K562 (cell line): ENCODE data around the gene TKTL1. TPM values are rescaled to one million over a fixed set of nuclear protein-coding genes. Genes with fewer than 3 reads are reported as not detected.

Experiments used
- ATAC-seq: fragments of 200-7000 bp; cut with Tn5 transposase; 3 replicates; pipeline ENCODE4 v1.9.1; 2020; ENCODE audit warnings: moderate library complexity
- BruUV-seq: library from RNA; stranded (reverse); fragments of 400-500 nt; replicated peaks from 2 replicates; lab custom pipeline; 2021; lab: Mats Ljungman, UMichigan
- CTCF ChIA-PET: fragments of 300-600 bp; formaldehyde crosslinking; extraction: SDS; loops from one replicate; lab custom pipeline; 2021; ENCODE audit warnings: low intra/inter-chr PET ratio; lab: Yijun Ruan, JAX
- POLR2A ChIA-PET: fragments of 300-600, 350-650 bp; sonication (Branson Sonifier 250); formaldehyde crosslinking; extraction: SDS; loops from one replicate; lab custom pipeline; 2021; ENCODE audit warnings: antibody characterized with exemption, inconsistent platforms; lab: Yijun Ruan, JAX
- DNase-seq, 4 experiments: peaks; one replicate each; pipeline versions ENCODE4 v3.0.0 to v3.0.0-alpha.2; 2011 to 2018; ENCODE audit warnings: low spot score in 3 of 4, mixed read lengths in 3 of 4; ENCODE audit errors: extremely low read depth in 1 of 4
- FAIRE-seq: peaks from 2 replicates; lab custom pipeline; 2011; peaks lifted over from hg19 to GRCh38; lab: Jason Lieb, UNC
- H2AFZ ChIP-seq: 2 replicates; pipeline ENCODE4 v1.6.0; 2011; ENCODE audit warnings: low read depth, low read length, control low read depth, inconsistent platforms
- H3K27ac ChIP-seq: fragments of 200-600 bp; 3 replicates; pipeline ENCODE4 v1.8.0; 2011; ENCODE audit warnings: low read depth, mild to moderate bottlenecking, control low read depth, inconsistent platforms, low read length, moderate library complexity, mixed read lengths; ENCODE audit errors: extremely low read depth
- H3K27me3 ChIP-seq, 2 experiments: fragments of 300-600 bp in 1 of 2; 2 replicates in 1 of 2; 3 replicates in 1 of 2; pipeline versions ENCODE4 v1.6.0 to v1.8.0; 2011; ENCODE audit warnings: inconsistent platforms in 2 of 2, low read length in 2 of 2, mild to moderate bottlenecking in 1 of 2, mixed read lengths in 1 of 2, moderate library complexity in 1 of 2; ENCODE audit not compliant: control insufficient read depth in 2 of 2, insufficient read depth in 2 of 2
- H3K36me3 ChIP-seq: fragments of 300-600 bp; 3 replicates; pipeline ENCODE4 v1.8.0; 2011; ENCODE audit warnings: mild to moderate bottlenecking, low read length, inconsistent platforms; ENCODE audit not compliant: control insufficient read depth, insufficient read depth
- H3K4me1 ChIP-seq, 2 experiments: fragments of 200-600 bp in 1 of 2; replicated peaks in 1 of 2; 2 replicates in 1 of 2; 3 replicates in 1 of 2; pipeline versions ENCODE4 v1.5.1 to v1.8.0; 2011; ENCODE audit warnings: inconsistent platforms in 2 of 2, low read length in 2 of 2, mild to moderate bottlenecking in 1 of 2, mixed read lengths in 1 of 2, moderate library complexity in 1 of 2; ENCODE audit not compliant: control insufficient read depth in 2 of 2, insufficient read depth in 2 of 2
- H3K4me2 ChIP-seq: 2 replicates; pipeline ENCODE4 v1.6.1; 2011; ENCODE audit warnings: low read length, control low read depth, inconsistent platforms, mixed read lengths; ENCODE audit not compliant: insufficient read depth
- H3K4me3 ChIP-seq: fragments of 200-600 bp; sonication (generic), shearing (Covaris generic); 2 replicates; pipeline ENCODE4 v1.5.1; 2016; ENCODE audit warnings: control low read depth, inconsistent platforms
- H3K79me2 ChIP-seq: fragments of 200-600 bp; 3 replicates; pipeline ENCODE4 v1.8.0; 2011; ENCODE audit warnings: low read length, inconsistent platforms; ENCODE audit not compliant: control insufficient read depth, insufficient read depth
- H3K9ac ChIP-seq, 2 experiments: 2 replicates each; pipeline versions ENCODE4 v1.6.0 to v1.6.1; 2011; ENCODE audit warnings: low read depth in 2 of 2, low read length in 2 of 2, control low read depth in 1 of 2, inconsistent platforms in 1 of 2, mild to moderate bottlenecking in 1 of 2, mixed read lengths in 1 of 2; ENCODE audit not compliant: insufficient read depth in 1 of 2
- H3K9me1 ChIP-seq: one replicate; pipeline ENCODE4 v1.6.0; 2011; ENCODE audit warnings: inconsistent platforms, mild to moderate bottlenecking, low read length, moderate library complexity; ENCODE audit not compliant: control insufficient read depth, insufficient read depth
- H3K9me3 ChIP-seq: replicated peaks from 2 replicates; pipeline ENCODE4 v1.5.1; 2011; ENCODE audit warnings: low read depth, low read length, inconsistent platforms; ENCODE audit not compliant: control insufficient read depth, insufficient read depth
- H4K20me1 ChIP-seq: replicated peaks from 2 replicates; pipeline ENCODE4 v1.6.1; 2011; ENCODE audit warnings: low read length, inconsistent platforms, mixed read lengths; ENCODE audit not compliant: control insufficient read depth, insufficient read depth
- ARNT ChIP-seq, 2 experiments: fragments of 450-650 bp; IDR thresholded peaks; 2 replicates each; pipeline ENCODE4 v1.6.1; 2016; ENCODE audit warnings: mild to moderate bottlenecking in 1 of 2
- DMBX1 ChIP-seq: fragments of 250-450 bp; sonication (Bioruptor Pico); IDR thresholded peaks from 2 replicates; pipeline ENCODE4 v1.8.0; 2022; ENCODE audit warnings: inconsistent platforms, mild to moderate bottlenecking, moderate library complexity, borderline replicate concordance
- DPF2 ChIP-seq: fragments of 450-650 bp; IDR thresholded peaks from 2 replicates; pipeline ENCODE4 v1.6.1; 2016
- HNRNPUL1 ChIP-seq: fragments of 200-400 bp; formaldehyde crosslinking; IDR thresholded peaks from 2 replicates; pipeline ENCODE4 v1.6.1; 2017; ENCODE audit warnings: low read length
- KDM1A ChIP-seq, 2 experiments: fragments of 450-650 bp; IDR thresholded peaks; 2 replicates each; pipeline ENCODE4 v1.6.1; 2016; ENCODE audit warnings: mild to moderate bottlenecking in 2 of 2
- MTF1 ChIP-seq: fragments of 250-450 bp; sonication (Bioruptor Pico); IDR thresholded peaks from 2 replicates; pipeline ENCODE4 v1.9.0; 2021; ENCODE audit warnings: moderate library complexity, mild to moderate bottlenecking, inconsistent platforms, borderline replicate concordance
- NFYB ChIP-seq: IDR thresholded peaks from 2 replicates; pipeline ENCODE4 v1.6.1; 2011; ENCODE audit warnings: mild to moderate bottlenecking, moderate library complexity; ENCODE audit not compliant: insufficient read length; ENCODE audit errors: extremely low read depth
- RB1 ChIP-seq: fragments of 450-650 bp; IDR thresholded peaks from 2 replicates; pipeline ENCODE4 v1.6.1; 2017; ENCODE audit warnings: low read depth, mild to moderate bottlenecking
- SMAD3 ChIP-seq: fragments of 450-650 bp; formaldehyde crosslinking; conservative IDR thresholded peaks from 2 replicates; pipeline ENCODE4 v1.4.0; 2020; ENCODE audit warnings: mild to moderate bottlenecking
- SP1 ChIP-seq: sonication (generic); formaldehyde crosslinking; IDR thresholded peaks from 2 replicates; pipeline ENCODE4 v1.8.1; 2022; ENCODE audit warnings: mild to moderate bottlenecking, missing genetic modification reagents
- SREBF1 ChIP-seq: fragments of 150-350 bp; IDR thresholded peaks from 2 replicates; pipeline ENCODE4 v1.6.1; 2014; ENCODE audit warnings: antibody characterized with exemption, low read depth, low read length, borderline replicate concordance
- ZNF764 ChIP-seq: fragments of 250-450 bp; sonication (Bioruptor Pico); IDR thresholded peaks from 2 replicates; pipeline ENCODE4 v1.4.0; 2020; ENCODE audit warnings: low read depth, mild to moderate bottlenecking, moderate library complexity
- WGBS: fragments of 100-300 bp; shearing (Covaris generic); methylation state at CpG from one replicate; pipeline ENCODE4 v1.1.6; 2016; ENCODE audit warnings: low coverage, mixed read lengths; ENCODE audit not compliant: insufficient coverage; ENCODE audit errors: missing lambda C conversion rate; 5-methylcytosine and 5-hydroxymethylcytosine counted together
- in situ Hi-C: fragments of 300-500 bp; cut with MboI; formaldehyde crosslinking; loops from 4 replicates; pipeline ENCODE4 v1.15.0; 2018; ENCODE audit warnings: inconsistent platforms, mixed read lengths
- intact Hi-C: fragments of 100-400 bp; cut with micrococcal nuclease; formaldehyde crosslinking; loops from 2 replicates; pipeline ENCODE4 v1.14.2; 2022
- polyA plus RNA-seq, 8 experiments: library from polyadenylated mRNA; depleted of rRNA in 4 of 8; stranded (reverse) in 5 of 8; unstranded in 3 of 8; fragments of >200 nt; fragmentation: Nextera tagmentation in 2 of 8; fragmentation: Illumina TruSeq in 1 of 8; extraction: Ambion mirVana in 2 of 8; extraction: Trizol in 1 of 8; gene quantifications; 2 replicates each; pipeline versions ENCODE4 v1.2.1 to v1.2.3, GENCODE V29; 2011 to 2014; ENCODE audit warnings: inconsistent platforms in 1 of 8, missing spikeins in 1 of 8
- total RNA-seq, 7 experiments: library from RNA; depleted of rRNA in 6 of 7; stranded (reverse); fragments of >200 nt in 6 of 7; fragmentation: Illumina TruSeq in 2 of 7; extraction: Trizol in 2 of 7; gene quantifications; 2 replicates each; pipeline versions ENCODE4 v1.2.1 to v1.2.3, GENCODE V29; 2011 to 2021; ENCODE audit warnings: low replicate concordance in 1 of 7
- TF ChIP-seq, protein P1 (sequence below): fragments of 250-450 bp; sonication (Bioruptor Pico); IDR thresholded peaks from 2 replicates; pipeline ENCODE4 v1.8.0; 2022; ENCODE audit warnings: moderate library complexity, mild to moderate bottlenecking, inconsistent platforms
- TF ChIP-seq, protein P2 (sequence below): fragments of 450-650 bp; formaldehyde crosslinking; IDR thresholded peaks from 2 replicates; pipeline ENCODE4 v1.4.0; 2020; ENCODE audit warnings: mild to moderate bottlenecking
- TF ChIP-seq, protein P3 (sequence below): sonication (generic); formaldehyde crosslinking; IDR thresholded peaks from 2 replicates; pipeline ENCODE4 v1.8.0; 2022; ENCODE audit warnings: mild to moderate bottlenecking, missing genetic modification reagents
- TF ChIP-seq, protein P4 (sequence below): IDR thresholded peaks from 3 replicates; pipeline ENCODE4 v1.6.1; 2011; ENCODE audit warnings: borderline replicate concordance, mild to moderate bottlenecking; ENCODE audit not compliant: insufficient read length, insufficient read depth

TKTL1 gene
- total and polyA plus RNA-seq, 9 of the 15 experiments (the other 6 are each of a cell fraction or from before 2014, with no cell fraction given), result 0.18 to 0.71 (median 0.38) TPM

DNA sequence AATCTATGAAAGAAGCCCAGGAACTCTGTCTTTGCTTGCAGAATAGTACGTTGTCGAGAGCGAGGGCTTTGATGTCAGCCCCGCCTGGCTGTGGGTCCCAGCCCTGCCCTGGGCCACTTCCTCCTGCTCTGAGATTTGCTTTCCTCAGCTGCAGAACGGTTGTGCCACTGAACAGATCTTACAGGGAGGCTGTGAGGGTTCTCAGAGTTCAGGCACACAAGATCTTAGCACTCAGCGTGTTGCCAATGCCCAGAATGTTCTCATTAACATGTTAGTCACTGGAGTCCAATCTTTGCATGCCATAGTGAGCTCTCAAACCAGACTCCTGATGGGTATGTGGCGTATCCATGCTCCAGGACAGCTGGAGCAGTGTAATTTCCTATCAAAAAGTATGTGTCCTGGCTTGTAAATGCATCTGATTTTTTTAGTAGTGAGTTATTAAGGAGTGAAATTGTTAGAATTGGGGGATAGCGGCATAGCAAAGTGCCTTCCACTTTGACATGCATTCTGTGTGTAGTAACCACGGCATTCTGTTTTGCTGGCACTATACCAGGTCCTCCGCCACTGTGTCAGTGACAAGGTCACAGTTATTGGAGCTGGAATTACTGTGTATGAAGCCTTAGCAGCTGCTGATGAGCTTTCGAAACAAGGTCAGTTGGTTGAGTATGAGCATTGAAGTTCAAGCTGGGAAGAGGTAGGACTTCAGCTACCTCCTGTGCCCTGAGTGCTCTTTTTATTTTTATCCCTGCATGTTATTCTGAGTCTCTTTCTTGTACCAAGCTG lies 31.6 kb downstream of the TKTL1 start:
- peak; percentile 30; the same call in 1 of the 3 replicates for ATAC-seq
- in situ Hi-C loops, result no loop called here
- no peaks in the 10 kb centered on the region for H3K36me3 ChIP-seq

More for the DNA sequence above, 31.6 kb downstream of the TKTL1 start:
- H3K4me3 ChIP-seq, result no peak overlapping the region
- H3K27ac ChIP-seq, result no peak overlapping the region
- no peaks in the 10 kb centered on the region for H3K9me3 ChIP-seq
- H3K27me3 ChIP-seq, result peaks cover 36 to 62% of the 10 kb centered on the region in 2 experiments
- FAIRE-seq, result no peak
- TF ChIP-seq RB1 (no peak), KDM1A (IDR thresholded peaks at IDR 0.05) (no peak), ARNT (IDR thresholded peaks at IDR 0.05) (no peak), DPF2 (no peak), SREBF1 (no peak), DMBX1 (CRISPR knock-in tag) (no peak), ZNF764 (CRISPR knock-in tag) (no peak), HNRNPUL1 (no peak), MTF1 (CRISPR knock-in tag) (no peak), SP1 (CRISPR knock-in tag) (no peak), NFYB (no peak), SMAD3 (no peak)
- TF ChIP-seq, protein P1, sequence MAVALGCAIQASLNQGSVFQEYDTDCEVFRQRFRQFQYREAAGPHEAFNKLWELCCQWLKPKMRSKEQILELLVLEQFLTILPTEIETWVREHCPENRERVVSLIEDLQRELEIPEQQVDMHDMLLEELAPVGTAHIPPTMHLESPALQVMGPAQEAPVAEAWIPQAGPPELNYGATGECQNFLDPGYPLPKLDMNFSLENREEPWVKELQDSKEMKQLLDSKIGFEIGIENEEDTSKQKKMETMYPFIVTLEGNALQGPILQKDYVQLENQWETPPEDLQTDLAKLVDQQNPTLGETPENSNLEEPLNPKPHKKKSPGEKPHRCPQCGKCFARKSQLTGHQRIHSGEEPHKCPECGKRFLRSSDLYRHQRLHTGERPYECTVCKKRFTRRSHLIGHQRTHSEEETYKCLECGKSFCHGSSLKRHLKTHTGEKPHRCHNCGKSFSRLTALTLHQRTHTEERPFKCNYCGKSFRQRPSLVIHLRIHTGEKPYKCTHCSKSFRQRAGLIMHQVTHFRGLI (CRISPR knock-in tag), result no peak
- TF ChIP-seq, protein P2, sequence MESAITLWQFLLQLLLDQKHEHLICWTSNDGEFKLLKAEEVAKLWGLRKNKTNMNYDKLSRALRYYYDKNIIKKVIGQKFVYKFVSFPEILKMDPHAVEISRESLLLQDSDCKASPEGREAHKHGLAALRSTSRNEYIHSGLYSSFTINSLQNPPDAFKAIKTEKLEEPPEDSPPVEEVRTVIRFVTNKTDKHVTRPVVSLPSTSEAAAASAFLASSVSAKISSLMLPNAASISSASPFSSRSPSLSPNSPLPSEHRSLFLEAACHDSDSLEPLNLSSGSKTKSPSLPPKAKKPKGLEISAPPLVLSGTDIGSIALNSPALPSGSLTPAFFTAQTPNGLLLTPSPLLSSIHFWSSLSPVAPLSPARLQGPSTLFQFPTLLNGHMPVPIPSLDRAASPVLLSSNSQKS (CRISPR knock-in tag), result no peak
- TF ChIP-seq, protein P3, sequence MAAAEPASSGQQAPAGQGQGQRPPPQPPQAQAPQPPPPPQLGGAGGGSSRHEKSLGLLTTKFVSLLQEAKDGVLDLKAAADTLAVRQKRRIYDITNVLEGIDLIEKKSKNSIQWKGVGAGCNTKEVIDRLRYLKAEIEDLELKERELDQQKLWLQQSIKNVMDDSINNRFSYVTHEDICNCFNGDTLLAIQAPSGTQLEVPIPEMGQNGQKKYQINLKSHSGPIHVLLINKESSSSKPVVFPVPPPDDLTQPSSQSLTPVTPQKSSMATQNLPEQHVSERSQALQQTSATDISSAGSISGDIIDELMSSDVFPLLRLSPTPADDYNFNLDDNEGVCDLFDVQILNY (CRISPR knock-in tag), result no peak
- TF ChIP-seq, protein P4, sequence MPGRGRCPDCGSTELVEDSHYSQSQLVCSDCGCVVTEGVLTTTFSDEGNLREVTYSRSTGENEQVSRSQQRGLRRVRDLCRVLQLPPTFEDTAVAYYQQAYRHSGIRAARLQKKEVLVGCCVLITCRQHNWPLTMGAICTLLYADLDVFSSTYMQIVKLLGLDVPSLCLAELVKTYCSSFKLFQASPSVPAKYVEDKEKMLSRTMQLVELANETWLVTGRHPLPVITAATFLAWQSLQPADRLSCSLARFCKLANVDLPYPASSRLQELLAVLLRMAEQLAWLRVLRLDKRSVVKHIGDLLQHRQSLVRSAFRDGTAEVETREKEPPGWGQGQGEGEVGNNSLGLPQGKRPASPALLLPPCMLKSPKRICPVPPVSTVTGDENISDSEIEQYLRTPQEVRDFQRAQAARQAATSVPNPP, result no peak
- TF ChIP-seq, all 486 proteins: peak for 0
- ChIA-PET POLR2A (no interaction called here), CTCF (no interaction called here)
- DNase-seq, result no peak
- Histone ChIP-seq H3K9ac (no peak overlapping the region), H2AFZ (no peak overlapping the region), H3K79me2 (no peaks in the 10 kb centered on the region), H3K4me2 (no peak overlapping the region), H4K20me1 (no peaks in the 10 kb centered on the region), H3K4me1 (no peaks in the 10 kb centered on the region; a peak in 1 of 5 replicates), H3K9me1 (no peaks in the 10 kb centered on the region)
- 7% methylated on average over 11 of the region's 11 CpGs for WGBS
- BruUV-seq, result no TSS peak
- intact Hi-C loops, result no loop called here
